Hypothalamus (tissue), 51 donors: Measurements from ENCODE around the gene SRGAP3.

ENCODE experiments used
- DNase-seq, 51 donors: peaks; one replicate each; lab custom pipeline; 2025; lab: John Stamatoyannopoulos, UW

The SRGAP3 gene

DNA sequence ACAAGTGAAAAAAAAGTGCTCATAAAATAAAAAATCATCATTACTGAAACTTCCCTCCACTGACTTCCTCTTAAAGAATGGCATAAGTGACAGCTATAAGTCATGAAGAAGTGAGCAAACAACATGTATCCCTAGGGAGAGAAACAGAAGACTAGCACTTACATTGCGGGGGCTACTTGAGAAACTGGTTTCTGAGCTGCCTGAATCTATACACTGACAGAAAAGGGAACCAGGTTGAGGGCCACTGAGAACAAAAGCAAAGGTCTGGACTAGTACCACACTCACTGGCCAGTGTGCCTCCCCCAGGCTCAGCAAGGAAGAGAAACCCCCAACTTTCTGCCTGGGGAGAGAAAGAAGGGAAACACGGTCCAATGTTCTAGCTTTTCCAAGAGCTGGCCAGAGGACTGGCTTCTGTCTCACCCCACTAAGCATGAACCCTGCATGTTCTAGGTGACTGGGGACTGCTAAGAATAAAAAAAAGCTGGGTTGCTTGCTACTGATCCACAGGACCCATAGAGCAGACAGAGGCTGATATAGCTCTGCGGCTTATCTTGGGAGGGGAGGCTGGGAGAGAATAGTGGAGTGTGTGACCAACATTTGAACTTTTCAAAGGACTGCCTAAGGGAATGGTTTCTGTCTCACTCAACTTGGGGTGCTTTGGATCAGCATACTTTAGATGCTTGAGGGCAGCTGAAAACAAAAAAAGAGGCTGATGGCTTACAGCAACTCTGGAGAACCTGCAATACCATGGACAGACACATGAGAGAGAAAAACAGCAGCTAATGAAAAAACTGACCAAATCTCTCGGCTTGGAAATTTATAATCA lies 294.3 kb downstream of the SRGAP3 start:
- DNase-seq: no peak

DNA sequence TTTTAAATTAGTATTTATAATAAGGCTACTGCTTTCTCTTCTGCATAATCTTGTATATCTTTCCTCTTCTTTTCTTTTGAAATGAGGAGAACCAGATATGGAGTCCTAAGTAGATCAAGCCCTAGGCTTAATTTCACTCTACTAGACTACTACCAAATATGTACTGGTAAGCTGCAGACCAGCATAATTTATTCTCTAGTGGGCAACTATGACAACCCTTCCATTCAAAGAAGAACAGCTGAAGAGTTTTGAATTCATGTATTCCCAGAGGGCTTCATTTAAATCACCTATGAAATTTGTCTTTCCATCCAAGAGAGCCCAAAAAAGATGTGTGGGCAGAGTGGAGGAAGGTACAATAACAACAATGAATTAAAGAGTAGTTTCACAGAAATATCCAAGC lies 296.1 kb downstream of the SRGAP3 start:
- DNase-seq: no peak

DNA sequence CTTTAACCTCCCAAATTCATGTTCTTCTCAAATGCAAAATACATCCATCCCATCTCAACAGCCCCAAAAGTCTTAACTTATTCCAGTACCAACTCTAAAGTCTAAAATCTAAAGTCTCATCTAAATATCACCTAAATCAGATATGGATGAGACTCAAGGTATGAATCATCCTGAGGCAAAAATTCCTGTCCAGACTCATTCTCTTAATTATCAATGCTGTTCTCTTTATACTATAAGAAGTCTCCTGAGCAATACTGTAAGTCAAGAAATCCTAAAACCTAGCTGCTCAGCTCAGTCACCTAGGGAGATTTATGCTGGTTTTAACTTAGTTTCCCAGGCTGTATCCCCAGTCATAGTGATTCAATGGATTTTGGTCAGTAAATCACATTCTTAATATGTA lies 297.3 kb downstream of the SRGAP3 start:
- no peak for DNase-seq

DNA sequence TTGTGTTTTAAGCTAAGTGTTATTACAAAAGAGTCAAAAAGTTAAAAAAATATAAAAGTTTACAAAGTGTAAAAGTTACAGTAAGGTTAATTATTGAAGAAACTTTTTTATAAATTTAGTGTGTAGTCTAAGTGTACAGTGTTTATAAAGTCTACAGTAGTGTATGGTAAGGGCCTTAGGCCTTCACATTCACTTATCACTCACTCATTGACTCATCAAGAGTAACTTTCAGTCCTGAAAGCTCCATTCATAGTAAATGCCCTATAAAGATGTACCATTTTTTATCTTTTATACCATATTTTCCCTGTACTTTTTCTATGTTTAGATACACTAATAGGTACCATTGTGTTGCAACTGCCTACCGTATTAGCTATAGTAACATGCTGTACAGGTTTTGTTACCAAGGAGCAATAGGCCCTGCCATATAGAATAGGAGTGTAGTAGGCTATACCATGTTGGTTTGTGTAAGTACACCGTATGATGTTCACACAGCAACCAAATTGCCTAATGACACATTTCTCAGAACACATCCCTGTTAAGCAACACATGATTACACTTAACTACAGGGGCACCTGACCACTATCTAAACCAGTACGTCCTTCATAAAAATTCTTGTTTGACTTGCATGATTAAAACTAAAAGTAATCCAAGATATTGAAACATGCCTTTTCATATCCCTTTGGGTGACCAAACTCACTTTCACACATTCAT lies 303.4 kb downstream of the SRGAP3 start:
- DNase-seq: no peak

DNA sequence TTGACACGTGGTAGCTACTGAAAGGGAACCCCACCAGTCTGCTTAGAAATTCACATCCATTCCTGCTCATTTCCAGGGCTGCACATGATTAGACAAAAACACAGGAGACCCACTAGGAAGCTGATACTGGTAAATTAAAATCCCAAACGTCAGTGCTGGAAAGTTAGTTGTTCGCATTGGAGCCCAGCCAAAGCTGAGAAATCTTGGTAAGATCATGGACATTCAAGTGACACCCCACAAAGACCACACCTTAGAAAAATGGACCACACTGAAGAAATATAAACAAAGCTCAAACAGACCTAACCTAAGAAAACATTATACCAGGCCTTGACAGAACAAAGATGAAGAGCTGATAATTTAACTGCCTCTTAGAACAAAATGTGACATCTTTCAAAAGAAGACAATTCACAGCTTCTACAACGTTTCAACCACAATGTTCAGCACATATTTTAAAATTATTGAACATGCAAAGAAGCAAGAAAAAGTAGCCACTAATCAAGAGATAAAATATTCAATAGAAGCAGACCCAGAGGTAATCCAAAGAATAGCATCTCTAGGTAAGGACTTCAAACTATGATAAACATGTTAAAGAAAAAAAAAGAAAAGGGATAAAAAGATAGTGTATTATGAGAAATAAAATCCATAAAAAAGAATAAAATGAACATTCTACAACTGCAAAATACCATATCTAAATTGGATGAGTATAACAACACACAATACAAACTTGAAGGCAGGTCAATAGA lies 306.5 kb downstream of the SRGAP3 start:
- no peak for DNase-seq

DNA sequence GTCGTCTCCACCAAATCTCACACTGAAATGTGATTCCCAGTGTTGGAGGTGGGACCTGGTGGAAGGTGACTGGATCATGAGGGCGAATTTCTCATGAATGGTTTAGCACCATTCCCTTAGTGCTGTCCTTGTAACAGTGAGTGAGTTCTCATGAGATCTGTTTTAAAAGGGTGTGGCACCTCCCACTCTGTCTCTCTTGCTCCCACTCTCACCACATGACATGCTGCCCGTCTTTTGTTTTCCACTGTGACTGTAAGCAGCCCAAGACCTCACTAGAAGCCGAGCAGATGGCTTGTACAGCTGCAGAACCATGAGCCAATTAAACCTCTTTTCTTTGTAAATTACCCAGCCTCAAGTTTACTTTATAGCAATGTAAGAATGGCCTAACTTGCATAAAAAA lies 307.3 kb downstream of the SRGAP3 start:
- no peak for DNase-seq

DNA sequence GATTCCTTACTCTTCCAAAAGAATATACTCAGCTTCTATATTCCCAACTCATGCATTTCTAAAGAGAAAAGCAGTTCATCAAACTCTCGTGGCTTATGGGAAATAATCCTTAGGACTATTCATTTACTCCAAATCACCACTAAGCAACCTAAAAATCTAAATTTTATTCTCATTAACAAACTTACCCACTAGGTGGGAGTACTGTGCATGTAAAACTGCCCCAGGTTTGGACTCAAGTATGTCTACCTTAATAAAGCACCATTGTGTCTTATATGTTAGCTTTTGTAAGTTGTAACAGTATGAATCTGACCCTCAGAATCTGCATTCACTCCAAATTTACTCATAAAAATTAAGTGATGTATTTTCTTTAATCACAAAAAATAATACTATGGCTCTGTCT lies 311.4 kb downstream of the SRGAP3 start:
- DNase-seq: no peak

DNA sequence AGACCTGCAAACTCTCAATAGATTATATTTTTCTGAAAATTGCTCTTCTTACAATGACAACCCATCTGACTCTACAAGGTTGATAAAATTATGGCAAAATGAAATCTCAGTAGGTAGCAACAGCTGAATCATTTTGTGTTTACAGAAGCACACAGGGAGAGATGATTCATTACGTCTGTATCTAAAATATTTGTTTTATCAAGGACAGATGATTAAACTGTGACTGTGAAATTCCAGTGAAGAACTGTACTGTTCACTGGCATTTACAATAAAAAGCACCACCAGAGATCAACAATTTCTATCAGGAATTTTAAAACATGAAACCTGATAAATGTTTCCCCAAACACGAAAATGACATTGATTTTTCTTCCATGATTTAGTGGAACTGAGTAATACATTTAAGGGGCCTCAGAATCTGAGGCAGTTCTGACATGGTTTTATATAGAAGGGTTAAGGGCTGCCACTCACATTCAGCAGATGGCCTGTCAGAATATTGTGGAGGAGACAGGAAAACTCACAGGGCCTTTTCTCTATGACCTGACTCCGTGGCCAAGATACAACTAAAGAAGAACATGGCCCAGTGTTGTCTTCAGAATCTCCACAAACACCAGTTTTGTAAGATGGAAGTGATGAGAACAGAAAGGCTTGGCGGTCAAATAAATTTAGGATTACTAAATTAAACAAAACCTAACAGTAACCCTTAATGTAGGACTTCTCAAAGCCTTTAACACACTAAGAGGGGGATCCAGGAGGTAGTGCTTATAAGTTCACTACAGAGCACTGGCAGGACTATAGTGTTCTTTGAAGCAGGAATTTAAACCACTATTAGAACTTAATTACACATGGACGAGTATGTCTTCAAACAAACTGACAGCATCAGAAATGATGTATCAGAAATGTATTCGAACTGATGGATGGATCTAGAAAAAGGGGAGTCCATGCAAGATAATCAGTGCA lies 312.1 kb downstream of the SRGAP3 start:
- no peak for DNase-seq

DNA sequence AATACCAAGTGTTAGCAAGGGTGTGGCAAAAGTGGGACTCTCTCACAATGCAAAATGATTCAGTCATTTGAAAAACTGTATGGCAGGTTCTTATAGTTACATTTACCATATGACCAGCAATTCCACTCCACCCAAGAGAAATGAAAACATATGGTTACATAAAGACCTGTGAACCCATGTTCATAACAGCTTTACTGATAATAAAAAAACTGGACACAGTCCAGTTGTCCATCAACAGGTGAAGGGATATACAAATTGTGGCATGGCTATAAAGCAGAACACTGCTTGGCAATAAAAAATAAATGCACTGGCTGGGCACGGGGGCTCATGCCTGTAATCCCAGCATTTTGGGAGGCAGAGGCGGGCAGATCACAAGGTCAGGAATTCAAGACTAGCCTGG lies 316.9 kb downstream of the SRGAP3 start:
- DNase-seq: no peak

DNA sequence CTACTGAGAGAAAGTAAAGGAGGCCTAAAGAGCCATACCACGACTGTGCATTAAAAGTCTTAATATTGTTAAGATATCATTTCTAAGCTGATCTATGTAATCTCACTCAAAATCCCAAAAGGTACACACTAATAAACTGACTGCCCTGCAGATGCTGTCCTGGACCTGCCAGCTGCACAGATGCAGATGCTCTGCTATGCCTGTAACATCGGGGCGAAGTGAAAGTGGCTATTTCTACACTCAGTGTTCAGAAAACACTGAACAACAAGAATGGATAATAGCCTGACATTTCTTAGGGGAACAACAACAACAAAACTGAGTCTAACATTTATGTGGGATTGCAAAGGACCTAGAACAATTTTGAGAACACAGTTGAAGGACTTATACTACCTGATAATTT lies 318.1 kb downstream of the SRGAP3 start:
- DNase-seq: peak in 7 of 51 donors; percentile 0 to 8 (median 1)
